ENCODE results near the gene DGCR2.
"Not testable (repeated sequence)": the region's sequence is repeated elsewhere in the genome, so short reads cannot be mapped to it uniquely, and the experiment has no call there.

Gene DGCR2

DNA sequence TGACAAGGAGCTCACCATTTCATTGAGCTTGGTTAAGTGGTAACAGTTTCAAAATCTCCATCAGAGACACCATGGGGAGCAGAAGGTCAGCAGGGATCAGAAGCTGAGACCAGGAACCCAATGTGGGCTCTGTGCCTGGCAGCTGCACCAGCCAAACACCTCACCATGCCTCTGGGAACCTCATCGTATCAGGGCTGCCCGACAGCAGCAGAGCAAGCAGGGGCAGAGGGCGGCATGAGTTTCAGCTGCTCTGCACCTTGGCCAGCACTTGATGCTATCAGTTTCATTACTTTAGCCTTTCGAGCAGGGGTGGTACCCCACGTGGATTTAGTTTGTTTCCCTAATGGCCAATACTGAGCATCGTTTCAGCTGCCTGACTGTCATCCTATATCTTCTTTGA lies 77.8 kb downstream of the DGCR2 start:
- in situ Hi-C loops (cut with MboI; ENCODE audit: low sequenced_read_pairs) = no loop called here

DNA sequence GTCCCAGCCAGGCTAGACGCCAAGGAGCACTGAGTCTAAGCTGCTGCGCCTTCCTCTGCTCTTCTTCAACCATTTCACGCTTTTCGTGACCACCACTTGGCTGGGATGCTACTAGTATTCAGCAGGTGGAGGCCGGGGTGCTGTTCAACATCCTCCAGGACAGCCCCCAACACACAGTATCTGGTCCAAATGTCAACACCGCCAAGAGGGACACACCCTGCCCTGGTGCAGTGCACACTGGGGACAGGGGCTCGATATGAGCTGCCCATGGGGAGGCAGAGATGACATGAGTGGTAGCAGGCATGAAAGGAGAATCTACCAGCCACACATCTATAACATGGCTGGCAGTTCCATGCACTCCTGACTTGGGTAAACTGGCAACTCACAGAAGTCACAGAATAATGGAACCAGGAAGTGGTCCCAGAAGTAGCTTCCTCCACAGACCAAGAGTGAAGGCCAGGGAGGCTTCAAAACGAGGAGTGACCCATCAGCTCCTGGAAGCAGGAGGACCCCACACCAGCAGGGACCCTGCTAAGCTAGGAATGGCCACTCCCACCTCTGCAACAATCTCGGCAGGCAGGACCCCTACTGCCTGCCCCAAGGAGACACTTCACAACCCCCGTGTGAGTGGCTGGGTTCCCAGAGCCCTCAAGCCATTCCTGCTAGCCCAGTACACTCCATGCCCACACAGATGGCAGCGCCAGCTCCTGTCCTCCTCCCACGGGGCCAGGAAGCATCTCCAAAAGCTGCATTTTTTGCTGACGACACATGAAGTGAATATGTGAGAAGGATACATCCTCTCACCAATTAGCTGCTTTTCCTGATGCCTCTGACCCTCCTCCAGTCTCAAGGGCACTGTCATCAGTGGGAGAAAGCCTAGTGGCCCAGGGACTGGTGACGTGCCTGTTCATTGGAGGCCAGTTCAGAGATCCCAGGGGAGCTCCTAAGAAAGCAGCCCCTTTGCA lies 78.8 kb downstream of the DGCR2 start:
- in situ Hi-C loops (cut with MboI; ENCODE audit: low sequenced_read_pairs) = no loop called here

DNA sequence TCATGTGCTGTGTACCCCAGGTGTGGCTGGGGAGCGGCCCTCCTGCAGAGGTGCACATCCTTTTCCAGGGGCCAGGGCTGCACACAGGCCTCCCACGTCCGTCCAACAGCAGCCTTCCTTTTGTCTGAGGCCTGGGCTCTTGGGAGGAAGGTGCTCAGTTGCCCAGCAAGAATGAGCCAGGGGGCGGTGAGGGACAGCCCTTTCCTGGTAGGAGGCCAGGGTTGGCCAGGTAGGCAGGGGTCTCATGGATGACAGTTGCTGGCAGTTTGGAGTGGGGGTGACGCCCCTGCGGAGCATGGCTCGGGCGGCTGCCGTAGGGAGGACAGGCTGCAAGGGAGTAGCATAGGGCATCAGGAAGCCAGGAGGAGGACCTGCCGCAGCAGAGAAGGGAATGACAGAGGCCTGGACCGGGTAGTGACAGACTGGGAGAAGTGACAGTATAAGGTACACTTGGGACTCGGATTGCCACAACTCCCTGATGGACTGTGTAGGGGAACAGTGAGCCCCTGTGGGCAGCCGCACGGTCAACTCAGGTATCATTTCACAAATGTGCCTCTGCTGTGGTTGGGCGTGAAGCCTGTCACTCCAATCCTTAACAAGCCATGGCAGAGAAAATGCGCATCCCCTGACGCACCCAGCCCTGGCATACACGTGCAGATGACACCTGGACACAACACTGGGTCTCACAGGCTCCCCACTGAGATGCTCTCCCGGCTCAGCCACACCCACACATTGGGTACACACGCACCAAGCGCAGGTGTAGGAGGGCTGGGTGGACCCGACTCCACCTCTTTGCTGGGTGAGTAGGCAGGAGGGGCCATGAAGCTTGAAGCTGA lies 79.7 kb downstream of the DGCR2 start:
- in situ Hi-C loops (cut with MboI; ENCODE audit: low sequenced_read_pairs) = no loop called here

DNA sequence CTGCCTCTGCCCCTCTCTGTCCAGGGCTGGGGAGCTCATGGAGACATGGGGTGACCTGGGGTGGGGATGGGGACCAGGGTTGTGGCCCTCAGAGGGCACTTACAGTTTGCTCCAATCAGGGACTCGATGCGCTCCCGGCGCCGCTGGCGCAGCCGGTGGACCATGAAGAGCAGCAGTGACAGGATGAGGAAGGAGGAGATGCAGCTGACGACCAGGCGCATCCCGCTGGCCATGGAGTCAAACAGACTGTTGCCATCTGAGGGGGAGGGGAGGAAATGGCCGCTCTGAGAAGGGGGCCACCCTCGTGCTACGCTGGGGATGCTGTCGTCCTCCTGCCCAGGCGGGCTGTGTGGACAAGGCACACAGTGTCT lies 80.5 kb downstream of the DGCR2 start:
- in situ Hi-C loops (cut with MboI; ENCODE audit: low sequenced_read_pairs) = no loop called here

DNA sequence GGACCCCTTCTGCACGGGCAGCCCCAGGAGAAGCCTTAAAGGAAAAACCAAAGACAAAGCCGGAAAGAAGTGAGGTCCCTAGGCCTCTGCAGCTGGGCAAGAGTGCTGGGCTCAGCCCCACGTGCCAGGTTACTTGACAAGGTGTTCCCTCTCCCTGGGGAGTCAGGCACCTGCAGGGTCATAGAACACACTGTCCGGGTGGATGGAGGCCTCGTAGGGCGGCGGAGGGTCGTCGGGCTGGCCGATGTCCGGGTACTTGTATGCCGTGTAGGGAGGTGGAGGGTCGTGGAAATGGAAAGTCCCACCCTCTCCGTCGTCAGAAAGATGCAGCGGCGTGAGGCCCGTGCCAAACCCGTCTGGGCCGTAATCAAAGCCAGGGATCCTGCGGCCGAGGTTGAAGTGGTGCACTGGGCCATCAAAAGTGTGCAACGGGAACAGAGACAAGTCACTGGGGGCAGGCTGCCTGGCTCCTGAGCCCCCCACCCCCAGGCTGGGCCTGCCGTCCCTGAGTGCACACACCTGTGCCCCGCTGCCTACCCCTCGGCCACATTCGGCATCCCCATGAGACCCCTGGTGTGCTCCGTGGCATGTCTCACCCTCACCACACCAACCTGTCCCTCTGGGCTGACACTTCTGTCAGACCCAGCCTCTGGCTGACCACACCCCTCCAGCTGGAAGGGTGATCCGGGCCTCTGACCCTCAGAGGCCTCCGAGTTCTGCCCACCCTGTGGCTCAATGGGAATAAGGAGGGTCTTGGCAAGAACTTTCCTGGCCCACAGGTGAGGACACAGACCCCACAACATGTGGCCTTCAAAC lies 81.1 kb downstream of the DGCR2 start:
- in situ Hi-C loops (cut with MboI; ENCODE audit: low sequenced_read_pairs) = no loop called here

DNA sequence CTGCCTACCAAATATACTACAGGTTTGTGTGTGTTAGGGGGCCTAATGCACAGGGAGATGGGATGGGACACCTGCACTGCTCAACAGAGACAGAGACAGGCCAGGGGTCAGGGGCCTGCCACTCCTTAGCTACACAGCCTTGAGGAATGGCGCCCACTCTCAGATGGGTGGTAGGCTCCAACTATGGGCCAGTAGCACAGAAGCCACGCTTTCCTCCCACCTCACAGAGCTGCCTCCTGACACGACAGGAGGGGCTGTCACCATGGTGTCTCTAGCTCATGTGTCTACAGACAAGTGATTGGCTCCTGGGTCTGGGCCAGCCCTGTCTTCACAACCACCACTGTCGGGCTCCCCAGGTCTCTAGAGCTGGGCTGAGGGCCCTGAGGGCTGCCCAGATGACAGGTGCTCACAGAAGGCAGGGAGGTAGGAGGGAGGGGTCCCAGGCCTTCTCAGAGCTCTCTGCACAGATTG lies 81.8 kb downstream of the DGCR2 start:
- in situ Hi-C loops (cut with MboI; ENCODE audit: low sequenced_read_pairs) = no loop called here

DNA sequence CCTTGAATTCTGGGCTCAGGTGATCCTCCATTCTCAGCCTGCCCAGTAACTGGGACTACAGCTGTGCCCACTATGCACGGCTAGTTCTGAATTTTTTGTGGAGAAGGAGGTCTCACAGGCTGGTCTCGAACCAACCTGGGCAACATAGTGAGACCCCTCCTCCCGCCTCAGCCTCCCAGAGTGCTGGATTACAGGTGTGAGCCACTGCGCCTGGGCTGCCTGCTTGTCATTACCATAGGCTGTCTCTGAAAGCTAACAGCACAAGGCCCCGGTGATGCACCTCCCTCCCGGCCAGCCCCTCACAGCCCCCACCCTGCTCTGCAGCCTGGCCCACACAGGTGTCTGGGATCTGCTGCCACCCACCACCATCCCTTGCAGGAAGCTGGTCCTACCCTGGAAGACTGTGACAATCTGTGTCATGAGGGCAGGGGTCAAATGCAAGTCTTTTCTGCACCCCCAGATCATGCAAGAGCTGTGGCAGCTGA lies 82.4 kb downstream of the DGCR2 start:
- in situ Hi-C loops (cut with MboI; ENCODE audit: low sequenced_read_pairs) = no loop called here

DNA sequence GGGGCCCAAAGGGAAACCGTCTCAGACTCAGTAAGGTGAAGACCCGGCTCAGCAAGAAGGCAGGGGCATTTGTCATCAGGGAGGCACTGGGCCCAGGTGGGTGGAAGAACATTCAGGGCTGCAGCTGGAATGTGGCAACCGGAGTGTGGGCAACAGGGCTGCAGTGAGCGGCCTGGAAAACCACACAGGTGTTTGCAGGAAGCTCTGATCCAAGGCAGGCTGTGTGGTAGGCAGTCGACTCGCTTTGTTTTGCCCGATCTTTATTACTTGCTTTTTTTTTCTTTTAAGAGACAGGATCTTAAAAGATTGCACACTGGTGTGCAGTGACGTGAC lies 82.8 kb downstream of the DGCR2 start:
- in situ Hi-C loops (cut with MboI; ENCODE audit: low sequenced_read_pairs) = no loop called here

DNA sequence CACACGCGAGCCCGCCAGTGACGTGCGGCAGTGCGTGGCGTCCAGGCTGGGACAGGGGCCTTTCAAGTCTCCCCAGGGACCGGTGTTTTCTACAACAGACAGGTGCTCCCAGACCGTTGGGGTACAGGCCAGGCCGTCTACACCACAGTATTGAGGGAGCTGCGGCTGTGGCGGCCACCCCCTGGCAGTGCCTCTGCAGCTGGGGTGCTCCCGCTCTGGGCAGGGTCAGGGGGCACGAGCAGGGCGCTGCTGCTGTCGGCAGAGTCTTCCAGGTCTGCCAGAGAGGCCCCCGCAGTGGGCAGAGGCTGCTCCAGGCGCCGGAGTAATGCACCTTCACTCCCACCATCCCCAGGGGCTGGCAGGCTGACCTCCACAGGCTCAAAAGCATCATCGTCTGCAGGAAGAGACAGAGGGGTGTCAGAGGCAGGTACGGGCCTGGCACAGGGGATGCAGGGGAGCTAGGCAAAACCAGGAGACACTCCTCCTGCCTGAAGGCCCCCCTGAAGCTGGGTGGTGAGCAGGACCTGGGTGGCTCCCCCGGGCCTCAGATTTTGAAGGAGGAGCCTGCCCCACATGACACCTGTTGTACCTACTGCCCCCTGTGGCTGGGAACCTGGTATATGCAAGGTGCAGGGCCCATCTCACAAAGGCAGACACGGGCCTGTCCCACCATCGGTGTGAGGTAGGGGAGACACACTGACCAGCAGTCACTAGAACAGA lies 83.3 kb downstream of the DGCR2 start:
- in situ Hi-C loops (cut with MboI; ENCODE audit: low sequenced_read_pairs) = no loop called here

DNA sequence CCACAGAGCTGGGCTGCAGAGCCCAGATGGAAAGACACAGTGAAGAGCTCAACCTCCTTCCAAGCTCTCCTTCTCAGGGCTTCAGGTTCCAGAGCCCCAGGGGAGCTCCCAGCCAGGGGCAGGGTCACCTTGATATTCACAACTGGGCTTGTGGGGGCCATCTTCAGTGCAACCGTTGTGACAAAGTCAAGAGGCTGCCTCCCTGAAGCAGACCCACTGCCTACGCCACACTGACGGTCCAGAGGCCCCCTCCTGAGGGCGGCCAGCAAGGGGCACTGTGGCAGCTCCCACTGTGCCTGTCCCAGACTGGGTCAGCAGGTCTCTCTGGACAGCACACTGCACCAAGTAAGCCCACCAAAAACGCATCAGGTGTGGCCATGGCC lies 84.1 kb downstream of the DGCR2 start:
- in situ Hi-C loops (cut with MboI; ENCODE audit: low sequenced_read_pairs) = no loop called here

DNA sequence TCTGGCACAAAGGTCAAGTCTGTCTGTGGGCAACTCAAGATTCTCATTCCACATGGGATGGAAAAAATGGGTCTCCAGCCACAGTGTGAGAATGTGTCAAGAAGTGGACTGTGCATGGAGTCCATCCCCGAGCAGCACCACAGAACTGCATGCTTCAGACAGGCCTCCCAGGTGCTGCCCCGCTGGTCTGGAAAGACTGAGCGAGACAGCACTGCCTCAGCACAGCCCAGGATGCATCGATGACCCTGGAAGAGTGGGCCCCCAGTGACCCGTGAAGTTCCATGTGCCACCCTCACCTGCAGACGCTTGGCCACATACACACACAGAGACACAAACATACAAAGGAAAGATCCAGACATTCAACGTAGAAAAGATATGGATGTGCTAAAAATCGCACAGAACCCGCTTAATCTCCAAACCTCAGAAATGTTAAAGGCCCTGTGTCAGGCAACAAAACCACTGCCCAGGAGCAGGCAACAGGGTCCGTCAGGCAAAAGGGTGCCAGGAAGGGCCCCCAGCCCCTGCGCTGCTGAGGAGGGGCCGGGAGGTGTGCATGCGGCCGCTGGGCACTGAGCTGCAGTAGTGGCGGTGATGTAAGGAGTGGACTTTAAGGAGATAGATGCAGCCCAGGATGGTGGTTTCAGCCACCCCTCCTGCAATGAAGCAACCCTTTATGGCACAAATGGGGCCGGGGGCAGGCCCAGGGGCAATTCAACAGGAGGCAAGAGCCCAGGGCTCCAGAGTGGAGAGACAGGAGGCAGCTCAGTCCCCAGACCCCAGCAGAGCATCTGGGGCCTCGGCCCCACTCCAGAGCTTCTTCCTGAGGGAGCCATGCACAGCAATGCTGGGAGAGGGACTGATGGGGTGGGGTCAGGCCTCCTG lies 84.7 kb downstream of the DGCR2 start:
- in situ Hi-C loops (cut with MboI; ENCODE audit: low sequenced_read_pairs) = no loop called here

DNA sequence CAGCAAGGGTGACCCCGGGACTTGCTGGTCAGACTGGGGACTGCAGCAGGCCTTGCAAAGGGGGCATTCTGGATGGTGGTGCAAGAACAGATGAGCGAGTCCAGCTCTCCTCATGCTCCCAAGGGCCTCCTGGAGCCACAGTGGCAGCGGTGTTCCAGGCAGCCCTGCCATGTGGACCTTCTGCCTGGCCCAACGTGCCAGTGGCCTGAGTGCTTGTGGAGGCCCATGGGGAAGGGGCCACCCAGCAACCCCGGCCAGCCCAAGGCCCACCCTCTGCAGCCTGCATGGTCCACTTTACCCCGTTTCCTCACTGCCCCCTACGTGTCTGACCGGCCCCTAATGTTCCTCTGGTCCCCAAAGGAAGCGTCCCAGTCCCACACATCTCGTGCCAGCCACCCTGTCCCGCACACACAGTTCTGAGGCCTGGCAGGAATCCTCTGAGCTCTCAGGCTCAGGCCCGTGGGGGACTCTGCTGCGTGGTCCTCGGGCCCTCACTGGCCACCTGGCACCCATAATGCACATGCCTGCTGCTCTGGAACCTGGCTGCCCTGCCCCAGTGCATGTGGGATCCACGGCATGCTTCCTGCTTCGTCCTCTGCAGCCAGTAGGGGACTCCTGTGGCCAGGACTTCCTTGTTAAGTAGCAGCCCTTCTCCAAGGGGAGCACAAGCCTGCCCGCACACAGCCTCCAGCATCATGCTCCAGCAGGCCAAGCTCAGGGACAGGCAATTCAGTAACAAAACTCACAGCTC lies 85.5 kb downstream of the DGCR2 start:
- in situ Hi-C loops (cut with MboI; ENCODE audit: low sequenced_read_pairs) = no loop called here

DNA sequence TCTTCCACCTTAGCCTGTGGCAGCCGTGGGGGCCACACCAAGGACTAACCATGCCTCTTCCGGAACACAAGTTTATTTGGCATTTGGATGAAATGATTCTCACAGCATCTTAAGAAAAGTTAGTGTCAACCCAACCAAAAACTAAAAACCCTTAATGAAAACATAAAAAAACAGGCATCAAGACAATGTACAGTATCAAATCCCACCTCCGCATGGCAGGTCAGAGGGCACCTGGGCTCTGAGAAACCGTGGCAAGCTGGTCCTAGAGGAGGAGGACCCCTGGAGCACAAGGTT lies 86.0 kb downstream of the DGCR2 start:
- in situ Hi-C loops (cut with MboI; ENCODE audit: low sequenced_read_pairs) = no loop called here

DNA sequence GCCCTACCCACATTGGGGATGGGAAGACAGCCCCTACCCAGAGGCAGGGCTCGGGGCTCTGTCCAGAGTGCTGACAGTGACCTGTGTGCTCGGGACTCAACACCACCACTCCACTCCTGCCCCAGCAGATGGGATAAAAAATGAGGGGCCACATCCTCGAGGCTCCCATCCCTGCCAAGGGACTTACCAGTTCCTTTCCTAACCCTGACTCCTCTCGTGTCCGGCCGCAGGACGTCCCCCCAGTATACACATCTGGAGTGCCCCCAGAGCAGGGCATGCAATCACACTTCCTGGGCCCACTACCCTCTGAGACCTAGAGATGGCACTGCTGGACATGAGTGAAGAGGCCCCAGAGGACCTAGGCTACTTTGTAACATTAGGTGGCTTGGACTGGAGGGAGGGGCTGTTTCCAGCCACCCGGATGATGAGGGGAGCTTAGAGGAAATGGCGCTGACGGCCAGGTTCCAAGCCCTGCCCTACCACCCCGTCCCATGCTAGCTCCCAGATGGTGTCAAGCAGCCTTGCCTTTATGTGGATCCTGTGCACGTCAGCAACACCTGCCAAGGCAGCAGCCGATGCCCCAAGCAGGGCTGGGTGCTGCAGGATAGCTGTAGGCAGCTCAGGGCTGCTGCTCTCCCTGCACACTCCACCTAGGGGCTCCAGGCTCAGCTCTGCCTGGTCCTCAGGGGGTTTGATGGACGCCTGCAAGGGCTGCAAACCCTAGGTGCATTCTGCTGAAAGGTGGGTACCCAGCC lies 86.6 kb downstream of the DGCR2 start:
- in situ Hi-C loops (cut with MboI; ENCODE audit: low sequenced_read_pairs) = no loop called here

DNA sequence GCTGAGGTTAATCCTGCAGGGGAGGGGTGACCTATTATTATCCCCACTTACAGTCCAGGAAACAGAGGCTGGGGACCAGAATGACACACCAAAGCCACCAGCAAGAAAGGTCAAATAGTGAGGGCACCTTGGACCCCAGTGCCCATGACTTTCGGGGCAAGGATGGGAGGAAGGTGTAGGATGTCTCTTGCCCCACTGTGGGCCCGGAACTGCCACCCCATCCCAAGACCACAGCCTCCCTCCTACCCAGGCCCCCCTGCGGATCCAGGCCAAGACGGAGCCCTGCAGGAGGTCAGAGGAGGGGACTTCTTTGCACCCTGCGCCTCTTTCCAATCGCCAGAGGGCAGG lies 87.1 kb downstream of the DGCR2 start:
- in situ Hi-C loops (cut with MboI; ENCODE audit: low sequenced_read_pairs) = not testable (repeated sequence)

DNA sequence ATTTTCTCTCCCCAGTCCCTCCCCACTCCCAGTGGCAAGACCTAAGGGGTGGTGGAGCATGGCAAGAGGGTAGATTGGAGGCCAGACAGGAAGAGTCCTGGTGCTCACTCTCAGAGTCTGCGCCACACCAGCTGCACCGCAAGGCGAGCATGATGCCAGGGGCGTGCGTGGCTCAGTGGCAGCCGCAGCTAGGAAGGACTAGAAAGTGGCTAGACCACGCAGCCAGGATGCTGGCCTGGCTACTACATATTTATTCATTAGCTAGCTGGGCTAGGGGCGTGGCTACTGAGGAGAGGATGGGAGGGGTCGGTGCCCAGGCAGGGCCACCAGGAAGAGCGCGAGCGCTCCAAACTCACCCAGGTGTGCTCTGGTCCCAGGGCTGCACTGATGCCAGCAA lies 87.5 kb downstream of the DGCR2 start:
- in situ Hi-C loops (cut with MboI; ENCODE audit: low sequenced_read_pairs) = not testable (repeated sequence)

DNA sequence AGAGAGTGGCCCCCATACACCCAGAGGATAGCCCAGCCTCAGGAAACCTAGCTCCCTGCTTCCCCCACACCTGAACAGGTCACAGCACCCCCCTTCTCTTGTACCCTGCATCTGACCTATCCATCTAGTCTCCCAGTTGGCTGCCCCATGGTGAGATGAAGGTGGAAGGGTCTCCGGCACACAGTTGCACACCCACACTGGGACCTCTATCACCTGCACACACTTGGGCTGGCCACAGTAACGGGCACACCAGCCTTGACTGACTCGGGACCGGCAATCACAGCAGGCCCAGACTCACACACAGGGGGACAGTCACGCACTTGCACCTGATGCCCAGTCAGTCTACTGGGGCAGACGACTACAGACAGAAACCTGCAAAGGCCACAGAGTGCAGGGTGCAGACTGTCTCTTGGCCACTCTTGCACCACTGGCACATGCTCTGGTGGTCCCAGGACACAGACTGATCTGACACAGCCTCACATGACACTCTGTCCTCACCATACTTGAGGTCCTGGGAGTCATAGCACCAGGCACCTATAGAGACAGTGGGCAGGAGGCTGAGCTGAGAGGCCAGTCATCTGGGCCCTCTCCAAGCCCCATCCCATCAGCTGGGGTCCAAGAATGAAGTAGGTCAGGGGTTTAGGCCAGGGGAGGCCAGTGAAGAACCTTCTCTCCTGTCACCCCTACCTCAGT lies 88.0 kb downstream of the DGCR2 start:
- in situ Hi-C loops (cut with MboI; ENCODE audit: low sequenced_read_pairs) = not testable (repeated sequence)

DNA sequence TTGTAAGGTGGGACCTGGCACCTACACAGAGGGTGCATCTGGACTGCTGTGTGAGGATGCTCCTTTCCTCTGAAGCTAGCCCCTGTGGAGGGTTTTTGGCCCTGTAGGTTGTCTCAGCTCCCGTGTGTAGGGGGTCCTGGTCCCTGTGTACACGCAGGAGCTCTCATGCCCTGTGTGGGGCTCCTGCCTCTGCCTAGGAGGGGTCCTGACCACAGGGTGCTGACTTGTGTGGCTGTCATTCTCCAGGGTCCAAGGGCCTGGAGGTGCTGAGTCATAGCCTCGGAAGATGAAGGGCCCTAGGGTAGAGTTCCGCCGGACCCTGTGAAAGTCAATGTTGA lies 88.7 kb downstream of the DGCR2 start:
- in situ Hi-C loops (cut with MboI; ENCODE audit: low sequenced_read_pairs) = not testable (repeated sequence)

Data from hTERT RPE-1 (cell line).